H1 (cell line): ENCODE measurements around the gene ATXN7L3.

Experiments used
- CBX5 ChIP-seq: fragments of 300-800, 300-1000 bp; sonication (generic); IDR thresholded peaks from 2 replicates; pipeline ENCODE4 v1.7.1; 2016; ENCODE audit warnings: antibody characterized with exemption, low read length, low read depth
- CHD2 ChIP-seq: IDR thresholded peaks from 2 replicates; pipeline ENCODE4 v1.6.1; 2012; ENCODE audit warnings: low read length, improper control_type of control experiment
- GABPA ChIP-seq: IDR thresholded peaks from 2 replicates; pipeline ENCODE4 v1.6.1; 2011; ENCODE audit warnings: mild to moderate bottlenecking, low read length, moderate library complexity, borderline replicate concordance; ENCODE audit not compliant: insufficient read depth
- POLR2A ChIP-seq, 2 experiments: IDR thresholded peaks; 1 replicate in 1 of 2; 2 replicates in 1 of 2; pipeline ENCODE4 v1.6.1; 2011; ENCODE audit warnings: low read depth in 2 of 2, low read length in 2 of 2, mild to moderate bottlenecking in 2 of 2; ENCODE audit errors: control extremely low read depth in 1 of 2
- TAF1 ChIP-seq: IDR thresholded peaks from 2 replicates; pipeline ENCODE4 v1.6.1; 2011; ENCODE audit warnings: mild to moderate bottlenecking, low read depth, low read length
- YY1 ChIP-seq: IDR thresholded peaks from 2 replicates; pipeline ENCODE4 v1.6.1; 2011; ENCODE audit warnings: low read depth, mild to moderate bottlenecking, low read length
- ZNF274 ChIP-seq: IDR thresholded peaks from 2 replicates; pipeline ENCODE4 v1.7.0; 2012; ENCODE audit warnings: low read length, borderline replicate concordance; ENCODE audit errors: extremely low read depth
- TF ChIP-seq, protein P1 (sequence below), 3 experiments: IDR thresholded peaks; 1 replicate in 2 of 3; 2 replicates in 1 of 3; pipeline versions ENCODE4 v1.5.1 to v1.6.1; 2011; ENCODE audit warnings: low read length in 3 of 3, mild to moderate bottlenecking in 3 of 3, inconsistent platforms in 2 of 3, low read depth in 1 of 3, moderate library complexity in 1 of 3; ENCODE audit not compliant: insufficient read depth in 1 of 3; ENCODE audit errors: control extremely low read depth in 1 of 3
- TF ChIP-seq, protein P2 (sequence below): IDR thresholded peaks from 2 replicates; pipeline ENCODE4 v1.6.1; 2012; ENCODE audit warnings: inconsistent platforms

DNA sequence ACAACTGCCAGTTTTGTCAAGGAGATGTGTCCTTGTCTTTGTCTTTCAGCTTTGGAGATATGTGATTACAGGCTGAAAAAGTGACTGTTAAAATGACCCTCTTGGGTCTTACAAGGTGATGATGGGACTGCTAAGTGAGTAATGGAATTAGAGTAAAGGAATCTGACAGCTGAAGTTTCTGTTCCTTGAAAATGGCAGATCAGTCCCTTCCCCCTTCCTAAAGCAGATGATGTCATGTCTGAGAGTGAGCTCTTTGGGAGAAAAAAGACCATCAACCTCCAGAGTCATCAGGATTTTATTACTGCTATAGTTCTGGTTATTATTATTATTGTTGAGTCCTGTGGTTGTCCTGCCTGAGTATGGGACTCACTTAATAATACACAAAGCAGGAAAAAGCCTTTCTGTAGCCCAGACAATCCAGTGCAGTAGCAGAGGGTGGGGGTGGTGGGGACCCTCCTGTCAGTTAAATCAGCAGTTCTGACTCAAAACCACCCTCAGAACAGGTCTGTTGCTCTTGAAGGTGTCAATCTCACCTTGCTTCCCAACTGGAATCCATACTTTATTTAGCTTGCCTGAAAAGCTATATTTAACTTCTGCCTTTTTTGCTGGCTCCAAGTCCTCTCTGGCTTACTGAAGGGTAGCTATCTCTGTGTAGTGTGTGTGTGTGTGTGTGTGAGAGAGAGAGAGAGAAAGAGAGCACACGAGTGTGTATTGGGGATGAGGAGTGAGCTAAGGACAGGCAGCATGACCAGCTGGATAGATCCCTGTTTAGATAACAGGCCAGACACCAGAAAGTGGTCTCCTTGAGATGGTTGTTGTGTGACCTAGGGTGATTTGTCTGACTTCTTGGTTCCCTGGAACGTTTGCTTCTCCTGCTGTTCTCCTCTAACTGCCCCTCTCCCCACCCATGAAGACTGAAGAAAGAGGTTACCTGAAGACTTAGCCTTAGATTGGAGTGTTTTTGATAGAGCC is 53.0 kb downstream of the ATXN7L3 start:
- TF ChIP-seq CHD2 (no peak), CBX5 (no peak), GABPA (no peak), YY1 (no peak), POLR2A (IDR thresholded peaks at IDR 0.05; ENCODE audit: control extremely low read depth in 1 of 2, low read depth in 2 of 2, low read length in 2 of 2) (no peak), ZNF274 (no peak), TAF1 (no peak)
- TF ChIP-seq, protein P1, sequence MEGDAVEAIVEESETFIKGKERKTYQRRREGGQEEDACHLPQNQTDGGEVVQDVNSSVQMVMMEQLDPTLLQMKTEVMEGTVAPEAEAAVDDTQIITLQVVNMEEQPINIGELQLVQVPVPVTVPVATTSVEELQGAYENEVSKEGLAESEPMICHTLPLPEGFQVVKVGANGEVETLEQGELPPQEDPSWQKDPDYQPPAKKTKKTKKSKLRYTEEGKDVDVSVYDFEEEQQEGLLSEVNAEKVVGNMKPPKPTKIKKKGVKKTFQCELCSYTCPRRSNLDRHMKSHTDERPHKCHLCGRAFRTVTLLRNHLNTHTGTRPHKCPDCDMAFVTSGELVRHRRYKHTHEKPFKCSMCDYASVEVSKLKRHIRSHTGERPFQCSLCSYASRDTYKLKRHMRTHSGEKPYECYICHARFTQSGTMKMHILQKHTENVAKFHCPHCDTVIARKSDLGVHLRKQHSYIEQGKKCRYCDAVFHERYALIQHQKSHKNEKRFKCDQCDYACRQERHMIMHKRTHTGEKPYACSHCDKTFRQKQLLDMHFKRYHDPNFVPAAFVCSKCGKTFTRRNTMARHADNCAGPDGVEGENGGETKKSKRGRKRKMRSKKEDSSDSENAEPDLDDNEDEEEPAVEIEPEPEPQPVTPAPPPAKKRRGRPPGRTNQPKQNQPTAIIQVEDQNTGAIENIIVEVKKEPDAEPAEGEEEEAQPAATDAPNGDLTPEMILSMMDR (IDR thresholded peaks at IDR 0.05; ENCODE audit: control extremely low read depth in 1 of 3, insufficient read depth in 1 of 3, low read depth in 1 of 3, low read length in 3 of 3), result no peak
- TF ChIP-seq, protein P2, sequence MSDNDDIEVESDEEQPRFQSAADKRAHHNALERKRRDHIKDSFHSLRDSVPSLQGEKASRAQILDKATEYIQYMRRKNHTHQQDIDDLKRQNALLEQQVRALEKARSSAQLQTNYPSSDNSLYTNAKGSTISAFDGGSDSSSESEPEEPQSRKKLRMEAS, result no peak
